HG03103 (cell line): Measurements from ENCODE around the gene ELP1.
"Not testable (repeated sequence)": the region's sequence is repeated elsewhere in the genome, so short reads cannot be mapped to it uniquely, and the experiment has no call there.

ENCODE experiments used
- ATAC-seq: cut with Tn5 transposase; IDR thresholded peaks from one replicate; pipeline ENCODE4 v1.9.1; 2021; ENCODE audit warnings: low read depth; ENCODE audit not compliant: unreplicated experiment

The ELP1 gene, protein sequence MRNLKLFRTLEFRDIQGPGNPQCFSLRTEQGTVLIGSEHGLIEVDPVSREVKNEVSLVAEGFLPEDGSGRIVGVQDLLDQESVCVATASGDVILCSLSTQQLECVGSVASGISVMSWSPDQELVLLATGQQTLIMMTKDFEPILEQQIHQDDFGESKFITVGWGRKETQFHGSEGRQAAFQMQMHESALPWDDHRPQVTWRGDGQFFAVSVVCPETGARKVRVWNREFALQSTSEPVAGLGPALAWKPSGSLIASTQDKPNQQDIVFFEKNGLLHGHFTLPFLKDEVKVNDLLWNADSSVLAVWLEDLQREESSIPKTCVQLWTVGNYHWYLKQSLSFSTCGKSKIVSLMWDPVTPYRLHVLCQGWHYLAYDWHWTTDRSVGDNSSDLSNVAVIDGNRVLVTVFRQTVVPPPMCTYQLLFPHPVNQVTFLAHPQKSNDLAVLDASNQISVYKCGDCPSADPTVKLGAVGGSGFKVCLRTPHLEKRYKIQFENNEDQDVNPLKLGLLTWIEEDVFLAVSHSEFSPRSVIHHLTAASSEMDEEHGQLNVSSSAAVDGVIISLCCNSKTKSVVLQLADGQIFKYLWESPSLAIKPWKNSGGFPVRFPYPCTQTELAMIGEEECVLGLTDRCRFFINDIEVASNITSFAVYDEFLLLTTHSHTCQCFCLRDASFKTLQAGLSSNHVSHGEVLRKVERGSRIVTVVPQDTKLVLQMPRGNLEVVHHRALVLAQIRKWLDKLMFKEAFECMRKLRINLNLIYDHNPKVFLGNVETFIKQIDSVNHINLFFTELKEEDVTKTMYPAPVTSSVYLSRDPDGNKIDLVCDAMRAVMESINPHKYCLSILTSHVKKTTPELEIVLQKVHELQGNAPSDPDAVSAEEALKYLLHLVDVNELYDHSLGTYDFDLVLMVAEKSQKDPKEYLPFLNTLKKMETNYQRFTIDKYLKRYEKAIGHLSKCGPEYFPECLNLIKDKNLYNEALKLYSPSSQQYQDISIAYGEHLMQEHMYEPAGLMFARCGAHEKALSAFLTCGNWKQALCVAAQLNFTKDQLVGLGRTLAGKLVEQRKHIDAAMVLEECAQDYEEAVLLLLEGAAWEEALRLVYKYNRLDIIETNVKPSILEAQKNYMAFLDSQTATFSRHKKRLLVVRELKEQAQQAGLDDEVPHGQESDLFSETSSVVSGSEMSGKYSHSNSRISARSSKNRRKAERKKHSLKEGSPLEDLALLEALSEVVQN (N-terminal part only)

DNA sequence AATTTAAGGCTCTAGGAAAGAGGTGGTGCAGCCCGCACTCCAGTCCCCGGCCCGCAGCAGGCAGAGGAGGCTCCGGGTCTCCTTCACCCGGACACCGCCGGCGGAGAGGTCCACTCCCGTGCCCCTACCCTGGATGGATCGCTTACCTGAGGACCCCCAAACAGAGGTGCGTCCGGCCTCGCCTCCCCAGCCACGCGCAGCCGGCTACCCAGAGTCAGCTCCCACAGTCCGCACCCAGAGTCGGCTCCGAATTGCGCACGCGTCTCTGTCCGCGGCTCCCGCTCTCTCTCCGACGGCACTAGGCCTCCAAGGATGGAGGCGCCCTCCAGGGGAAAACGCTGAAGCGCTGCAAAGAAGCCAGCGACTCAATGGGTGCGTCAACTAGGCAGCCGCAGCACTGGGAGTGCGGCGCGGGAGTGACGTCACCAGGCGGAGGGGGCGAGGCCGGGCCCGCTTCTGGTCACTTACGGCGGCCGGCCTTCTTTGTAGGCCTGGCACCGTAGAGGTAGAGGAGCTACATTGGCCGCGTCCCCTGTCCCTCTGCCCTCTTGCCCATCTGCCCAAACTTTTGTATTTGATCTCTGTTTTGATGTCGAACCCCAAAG lies at the start of gene ELP1:
Gene ELP1 (minus strand): TSS at position 407 of the 605 bp plus-strand sequence. CDS start 2,978 bp downstream, outside the sequence.
- peak; percentile 81 for ATAC-seq

DNA sequence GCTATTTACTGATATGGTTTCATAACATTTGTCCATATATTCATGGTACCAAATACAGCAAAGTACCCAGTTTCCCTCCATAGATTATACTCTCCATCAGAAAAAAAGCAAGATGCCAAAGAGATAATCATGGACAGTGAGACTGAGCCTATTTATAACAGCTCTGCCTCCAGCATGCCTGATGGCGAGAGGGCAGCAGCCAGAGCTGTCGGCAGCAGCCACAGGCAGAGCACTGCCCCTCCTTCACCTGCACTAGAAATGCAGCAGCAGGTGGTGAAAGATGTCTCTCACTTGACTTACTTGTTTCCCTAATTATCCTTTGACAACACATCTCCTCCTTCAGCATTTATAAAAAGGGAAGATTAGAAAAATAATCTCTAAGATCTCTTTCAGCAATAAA lies 47.0 kb upstream of the ELP1 start:
- no peak for ATAC-seq

DNA sequence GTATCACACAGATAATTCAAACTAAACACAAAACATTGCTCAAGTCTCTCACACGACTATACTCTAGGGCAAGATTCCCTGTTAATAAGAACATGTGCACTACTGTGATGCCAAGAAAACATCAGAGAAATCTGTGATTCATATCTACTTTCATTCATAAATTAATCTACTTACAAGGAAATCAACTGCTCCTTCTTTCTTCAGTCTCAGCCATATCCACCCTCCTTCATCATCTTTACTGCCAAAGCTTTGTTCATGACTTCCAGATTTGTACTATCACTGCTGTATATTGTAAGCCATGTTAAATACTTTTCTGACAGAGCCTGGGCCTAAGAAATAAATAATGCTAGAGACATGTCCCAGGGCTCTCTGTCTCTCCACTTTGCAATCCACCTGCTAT lies 44.3 kb upstream of the ELP1 start:
- ATAC-seq, result no peak

DNA sequence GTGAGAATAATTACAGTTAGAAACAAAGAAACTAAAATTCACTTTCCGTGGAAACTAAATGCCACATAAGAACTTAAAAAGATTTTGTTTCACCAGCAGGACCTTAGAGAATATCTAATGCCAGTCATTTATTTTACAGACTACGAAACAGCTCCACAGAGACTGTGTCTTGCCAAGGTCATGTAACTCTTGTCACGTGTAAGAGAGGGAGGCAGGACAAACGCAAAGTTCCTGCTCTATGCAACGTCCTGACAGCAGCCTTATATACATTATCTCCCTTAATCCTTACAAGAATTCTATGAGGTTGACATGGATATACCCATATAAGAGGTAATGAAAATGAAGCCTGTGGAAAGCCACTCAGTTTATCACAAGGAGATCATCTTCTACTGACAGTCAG lies 40.0 kb upstream of the ELP1 start:
- no peak for ATAC-seq

DNA sequence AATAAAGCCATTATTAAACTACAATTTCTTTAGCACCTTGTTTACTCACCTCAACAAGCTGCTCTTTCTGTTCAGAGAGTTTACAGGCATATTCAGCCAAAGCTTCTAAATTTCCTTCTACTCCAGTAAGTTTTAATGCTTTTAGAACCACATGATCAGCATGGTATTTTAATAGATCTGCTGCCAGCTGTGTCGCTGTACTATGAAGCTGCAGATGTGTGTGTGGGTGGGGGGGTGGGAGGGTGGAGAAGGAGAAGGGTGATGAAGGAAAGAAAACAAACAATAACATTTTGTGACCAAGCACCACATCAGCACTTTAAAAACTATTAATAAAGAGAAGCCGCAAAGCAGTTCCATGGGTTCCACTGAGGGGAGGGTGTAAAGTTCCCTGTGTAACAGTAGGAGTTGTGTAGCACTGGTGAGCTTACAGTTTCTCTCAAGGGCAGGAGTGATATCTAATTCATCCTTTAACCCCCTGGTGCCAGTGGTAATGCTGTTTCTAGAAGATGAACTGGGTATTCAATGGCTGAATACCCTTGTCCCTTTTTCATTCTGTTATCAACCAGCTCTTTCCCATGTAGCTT lies 38.8 kb upstream of the ELP1 start:
- ATAC-seq, result no peak

DNA sequence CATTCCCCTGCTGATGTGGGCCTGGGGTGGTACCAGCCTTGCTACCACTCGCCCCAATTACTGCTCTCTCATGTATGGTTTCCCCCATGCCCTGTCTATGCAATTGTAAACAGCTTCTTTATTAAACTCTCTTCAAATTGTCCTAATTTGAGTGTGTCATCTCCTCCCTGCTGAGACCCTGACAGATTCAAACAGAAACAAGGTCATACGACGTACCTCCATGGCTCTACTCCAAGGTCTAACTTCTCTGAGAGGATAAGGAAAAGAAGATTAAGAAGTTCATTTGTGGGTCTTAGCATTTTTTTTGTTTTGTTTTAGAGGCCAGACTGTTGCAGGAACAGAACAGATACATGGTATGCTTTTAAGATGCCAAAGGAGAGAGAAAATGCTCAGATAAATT lies 38.3 kb upstream of the ELP1 start:
- no peak for ATAC-seq

DNA sequence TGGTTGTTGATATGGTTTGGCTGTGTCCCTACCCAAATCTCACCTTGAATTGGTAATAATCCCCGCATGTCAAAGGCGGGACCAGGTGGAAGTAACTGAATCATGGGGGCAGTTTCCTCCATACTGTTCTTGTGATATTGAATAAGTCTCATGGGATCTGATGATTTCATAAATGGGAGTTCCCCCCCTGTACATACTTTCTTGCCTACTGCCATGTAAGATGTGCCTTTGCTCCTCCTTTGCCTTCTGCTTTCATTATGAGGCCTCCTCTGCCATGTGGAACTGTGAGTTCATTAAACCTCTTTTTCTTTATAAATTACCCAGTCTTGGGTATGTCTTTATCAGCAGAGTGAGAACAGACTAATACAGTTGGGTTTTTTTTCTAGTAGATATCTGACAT lies 37.5 kb upstream of the ELP1 start:
- not testable (repeated sequence) for ATAC-seq

DNA sequence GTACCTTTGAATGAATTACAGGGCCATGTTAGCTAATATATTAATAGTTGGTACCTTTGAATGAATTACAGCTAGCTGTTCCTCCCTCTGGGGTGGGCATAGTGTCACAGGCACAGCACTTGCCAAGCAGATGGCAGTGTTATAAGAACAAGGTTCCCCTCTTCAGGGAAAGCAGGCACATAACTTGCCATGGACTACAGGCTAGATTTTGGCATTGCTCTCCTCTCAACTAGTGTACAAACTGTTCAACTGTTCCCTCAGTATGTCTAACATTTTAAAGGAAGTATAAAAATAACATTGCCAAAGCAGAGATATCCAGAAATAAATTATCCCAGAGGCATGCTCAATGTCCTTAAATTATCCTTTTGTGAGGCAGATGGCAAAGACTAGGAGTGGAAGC lies 34.0 kb upstream of the ELP1 start:
- no peak for ATAC-seq

DNA sequence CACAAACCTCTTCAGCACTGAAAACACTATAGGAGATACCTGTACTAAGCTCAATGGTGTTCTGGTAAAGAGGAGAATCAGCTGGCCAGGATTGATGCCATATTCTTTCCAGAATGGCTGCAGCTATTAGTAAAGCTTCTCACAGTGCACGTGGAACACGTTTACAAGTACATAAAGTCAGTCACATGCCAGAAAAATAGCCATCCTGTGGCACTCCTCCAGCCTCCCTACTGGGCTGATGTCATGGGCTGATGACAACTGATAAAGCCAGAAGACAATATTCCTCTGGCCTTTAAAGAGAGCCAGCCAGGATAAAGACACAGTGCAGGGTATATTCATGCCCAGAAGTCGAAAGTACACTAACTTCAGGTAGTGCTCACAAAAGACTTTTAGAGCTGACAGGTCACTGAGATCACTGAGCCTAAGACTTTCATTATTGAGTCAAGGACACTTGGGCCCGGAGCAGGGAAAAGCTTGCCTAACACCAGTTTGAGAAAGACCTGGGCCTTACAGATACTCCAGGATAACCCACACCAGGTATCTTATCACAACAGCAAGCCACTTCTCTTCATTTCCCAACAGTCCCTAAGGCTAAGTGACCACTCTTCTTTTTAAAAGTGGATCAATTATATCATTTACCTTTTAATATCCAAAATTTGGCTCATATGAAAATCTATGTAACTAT lies 29.7 kb upstream of the ELP1 start:
- no peak for ATAC-seq

DNA sequence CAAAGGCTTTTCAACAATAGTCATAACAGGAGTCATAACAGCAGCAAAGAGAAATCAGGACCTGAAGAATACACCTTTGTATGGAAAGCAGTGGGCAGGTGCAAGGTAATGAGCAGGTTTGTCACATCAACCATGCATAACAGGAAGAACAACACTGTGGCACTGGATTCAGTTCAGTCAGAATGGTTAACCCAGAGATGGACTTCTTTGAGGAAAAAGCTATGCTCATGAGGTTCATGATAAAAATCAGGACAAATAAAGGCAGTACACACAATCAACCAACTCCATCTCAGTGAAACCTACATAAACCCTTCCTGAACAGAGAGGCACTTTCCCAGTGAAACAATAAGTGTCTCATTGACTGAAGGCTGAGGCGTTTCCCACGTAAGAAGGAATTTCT lies 27.2 kb upstream of the ELP1 start:
- no peak for ATAC-seq

DNA sequence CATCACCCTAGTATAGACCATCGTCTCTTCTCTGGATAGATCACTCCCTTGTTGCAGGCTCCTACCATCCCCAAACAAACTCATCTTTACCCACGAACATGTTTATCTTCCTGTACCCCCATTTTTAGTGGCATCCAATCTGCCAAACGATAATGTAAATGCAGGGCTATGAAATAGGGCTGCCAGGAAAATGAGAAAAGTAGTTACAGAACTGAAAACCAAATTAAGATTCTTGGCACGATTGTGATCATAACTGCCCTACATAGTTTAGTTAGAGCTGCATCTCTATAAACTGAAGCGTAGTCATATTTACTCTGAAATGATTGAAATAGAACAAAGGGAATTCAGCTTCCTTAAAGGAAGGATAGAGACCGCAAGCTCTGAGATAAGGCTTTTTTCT lies 26.4 kb upstream of the ELP1 start:
- ATAC-seq, result no peak

DNA sequence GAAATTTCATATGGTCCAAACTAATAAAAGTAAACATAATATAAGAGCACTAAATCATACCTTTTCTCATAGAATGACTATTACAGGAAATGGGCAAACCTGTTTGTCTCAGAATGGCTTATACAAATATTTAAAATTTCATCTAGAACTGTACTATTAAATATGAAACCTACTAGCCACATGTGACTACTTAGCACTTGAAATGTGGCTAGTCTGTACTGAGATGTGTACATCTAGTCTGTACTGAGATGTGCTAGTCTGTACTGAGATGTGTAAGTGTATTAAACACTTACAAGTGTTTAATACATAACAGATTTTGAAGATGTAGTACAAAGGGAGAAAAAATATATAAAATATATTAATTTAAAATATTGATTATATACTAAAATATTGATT lies 22.7 kb upstream of the ELP1 start:
- ATAC-seq, result no peak

DNA sequence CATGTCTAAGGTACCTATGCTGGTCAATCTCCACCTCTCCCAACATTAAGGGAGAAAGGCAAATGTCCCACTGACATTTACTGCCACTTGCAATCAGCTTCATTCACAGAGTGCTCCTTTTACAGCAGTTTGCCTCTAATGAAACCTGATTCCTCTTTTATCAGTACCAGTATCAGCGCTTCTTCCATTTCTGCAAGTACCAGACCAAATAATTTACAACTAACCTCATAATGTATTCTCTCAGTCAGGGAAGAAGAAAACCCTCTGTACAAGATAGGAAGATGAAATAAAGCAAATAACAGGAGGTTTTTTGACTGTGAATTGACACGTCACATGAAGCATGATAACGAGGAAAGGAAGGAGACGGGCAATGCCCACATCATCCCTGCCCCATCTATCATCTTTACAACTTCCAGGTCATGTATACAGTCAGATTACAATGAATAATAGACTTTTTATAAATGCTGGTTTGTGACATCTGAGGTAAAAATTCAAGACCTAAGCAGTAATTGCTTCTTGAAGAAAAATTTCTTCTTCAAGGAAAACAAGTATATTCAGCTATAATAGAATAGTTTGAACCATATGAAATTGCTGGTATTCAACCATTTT lies 22.2 kb upstream of the ELP1 start:
- no peak for ATAC-seq

DNA sequence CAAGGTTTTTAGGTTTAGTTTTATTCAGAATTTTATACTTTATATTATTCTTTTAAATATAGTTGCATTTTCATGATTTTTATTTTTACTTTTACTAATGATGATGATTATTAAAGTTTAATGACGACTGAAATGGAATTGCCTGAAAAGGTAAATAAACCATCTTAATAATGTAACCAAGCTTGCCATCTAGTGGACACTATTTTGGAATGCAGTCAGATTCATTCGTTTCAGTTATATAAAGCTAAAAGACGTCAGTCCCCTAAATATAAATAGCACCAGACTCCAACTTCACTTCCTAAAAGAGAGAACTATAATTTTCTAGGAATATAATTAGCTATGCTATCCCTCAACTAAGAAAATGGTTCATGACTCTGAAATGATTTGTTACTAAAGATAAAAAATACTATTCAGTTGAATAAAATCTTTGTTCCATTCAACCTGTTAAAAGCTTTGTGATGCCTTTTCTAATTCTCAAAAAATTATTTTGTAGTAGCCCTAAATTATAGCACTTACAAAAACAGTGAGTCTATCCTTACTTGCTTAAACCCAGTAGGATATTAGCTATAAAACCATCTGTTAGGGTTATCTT lies 20.2 kb upstream of the ELP1 start:
- ATAC-seq, result no peak

DNA sequence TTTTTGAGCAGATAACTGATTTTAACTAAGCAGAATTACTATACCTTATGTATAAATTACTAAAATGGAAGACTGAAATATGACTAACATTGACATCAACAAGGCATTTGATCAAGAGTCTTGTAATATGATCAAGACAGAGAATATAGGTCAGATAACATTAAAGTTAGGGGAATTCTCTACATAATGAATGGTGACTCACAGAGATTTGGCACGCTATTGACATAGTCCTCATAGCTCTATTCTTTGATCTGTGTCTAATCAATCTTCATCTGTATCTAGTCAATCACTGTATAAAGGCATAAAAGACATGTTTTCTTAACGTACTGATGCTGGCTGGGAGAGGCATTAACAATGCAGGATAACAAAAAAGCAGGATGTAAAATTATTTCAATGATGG lies 17.7 kb upstream of the ELP1 start:
- ATAC-seq, result no peak

DNA sequence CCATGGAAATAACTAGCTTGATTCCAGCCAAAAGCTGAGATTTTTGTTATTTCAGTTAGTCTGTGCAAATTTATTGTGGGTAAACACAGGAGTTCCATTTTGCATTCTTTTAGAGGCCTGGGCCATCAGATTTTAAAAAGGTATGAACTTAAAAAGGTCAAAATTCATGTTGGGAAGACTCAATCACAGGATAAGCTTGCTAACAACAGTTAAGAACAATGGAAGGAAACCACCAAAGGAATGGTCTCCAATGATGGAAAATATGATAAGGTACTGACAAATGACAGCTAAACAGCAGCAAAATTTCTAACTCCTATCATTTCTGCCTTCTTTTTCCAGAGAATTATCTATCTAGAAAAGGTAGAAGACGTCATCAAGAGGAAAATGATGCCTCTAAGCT lies 16.2 kb upstream of the ELP1 start:
- no peak for ATAC-seq

DNA sequence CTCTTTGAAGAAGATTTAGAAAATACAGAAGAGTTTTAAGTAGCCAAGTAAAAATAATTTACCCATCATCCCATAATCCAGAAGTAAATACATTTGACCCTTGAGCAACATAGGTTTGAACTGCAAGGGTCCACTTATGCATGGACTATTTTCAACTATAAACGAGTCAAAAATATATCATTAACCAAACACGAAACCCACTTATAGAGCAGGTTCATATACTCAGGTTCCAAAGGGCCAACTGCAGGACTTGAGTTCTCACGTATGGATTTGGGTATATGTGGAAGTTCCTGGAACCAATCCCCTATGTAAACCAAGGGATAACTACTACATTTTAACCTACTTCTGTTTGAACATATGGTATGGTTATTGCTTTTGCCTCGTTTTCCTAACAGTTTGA lies 6.1 kb upstream of the ELP1 start:
- ATAC-seq, result no peak

DNA sequence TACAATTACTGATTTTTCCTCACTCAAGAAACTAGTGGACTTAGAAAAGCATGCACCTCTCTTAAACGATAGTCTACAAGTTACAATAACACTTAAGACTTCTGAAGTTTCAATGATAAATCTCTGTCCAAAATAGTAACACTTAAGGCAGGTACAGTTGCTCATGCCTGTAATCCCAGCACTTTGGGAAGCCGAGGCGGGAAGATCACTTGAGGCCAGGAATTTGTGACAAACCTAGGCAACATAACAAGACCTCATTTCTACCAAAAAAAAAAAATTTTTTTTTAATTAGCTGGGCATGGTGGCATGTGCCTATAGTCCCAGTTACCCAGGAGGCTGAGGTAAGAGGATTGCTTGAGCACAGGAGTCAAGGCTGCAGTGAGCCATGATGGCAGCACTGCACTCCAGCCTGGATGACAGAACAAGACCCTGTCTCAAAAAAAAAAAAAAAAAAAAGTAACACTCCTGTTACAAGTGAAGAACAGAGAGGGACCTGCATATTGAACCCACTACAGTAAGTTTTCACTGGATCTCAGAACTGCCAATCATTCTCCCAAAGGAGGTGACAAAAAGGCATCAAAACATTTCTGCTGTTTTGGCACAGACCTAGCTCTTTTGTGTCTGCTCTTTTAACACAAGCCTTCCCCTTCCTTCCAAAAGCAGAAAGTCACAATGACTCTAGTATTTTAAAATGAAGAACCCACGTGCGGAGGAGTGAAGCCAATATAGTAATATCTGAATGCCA lies 3.8 kb upstream of the ELP1 start:
- ATAC-seq, result no peak
